GM06990 (cell line): Measurements from ENCODE around the gene PRPF18.

Source experiments
- DNase-seq: peaks from one replicate; pipeline ENCODE4 v3.0.0-alpha.2; 2011; ENCODE audit not compliant: insufficient read length; ENCODE audit errors: extremely low read depth
- H3K27me3 ChIP-seq: replicated peaks from 2 replicates; pipeline ENCODE4 v1.6.0; 2011; ENCODE audit warnings: low read length; ENCODE audit not compliant: control insufficient read depth, insufficient read depth
- H3K36me3 ChIP-seq: 2 replicates; pipeline ENCODE4 v1.5.1; 2011; ENCODE audit warnings: low read length; ENCODE audit not compliant: control insufficient read depth, insufficient read depth
- H3K4me3 ChIP-seq: replicated peaks from 2 replicates; pipeline ENCODE4 v1.5.1; 2011; ENCODE audit warnings: low read depth, mild to moderate bottlenecking, control low read depth, low read length
- TF ChIP-seq, protein P1 (sequence below): IDR thresholded peaks from 2 replicates; pipeline ENCODE4 v1.5.1; 2011; ENCODE audit warnings: low read length, control low read depth, mild to moderate bottlenecking, inconsistent platforms; ENCODE audit not compliant: insufficient read depth, poor library complexity, severe bottlenecking

Gene PRPF18

DNA sequence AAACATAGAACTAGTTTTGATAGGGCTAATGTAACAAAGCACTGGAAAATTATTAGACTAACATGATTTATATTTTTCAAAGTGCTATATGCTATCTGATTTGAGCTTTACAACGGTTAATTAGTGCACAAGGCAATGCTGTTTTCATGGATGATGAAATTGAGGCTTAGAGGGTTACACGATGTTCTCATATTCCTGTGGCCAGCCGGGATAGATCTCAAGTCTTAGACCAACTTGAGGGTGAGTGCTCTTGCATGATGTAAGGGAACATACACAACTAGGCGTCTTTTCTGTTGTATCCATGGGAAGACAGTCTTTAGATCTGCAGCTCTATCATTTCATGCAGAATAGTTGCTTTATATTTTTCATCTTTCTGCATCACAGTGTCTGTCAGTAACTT, 4.1 kb downstream of the PRPF18 start:
- no peaks in the 10 kb centered on the region for H3K27me3 ChIP-seq
- TF ChIP-seq, protein P1, sequence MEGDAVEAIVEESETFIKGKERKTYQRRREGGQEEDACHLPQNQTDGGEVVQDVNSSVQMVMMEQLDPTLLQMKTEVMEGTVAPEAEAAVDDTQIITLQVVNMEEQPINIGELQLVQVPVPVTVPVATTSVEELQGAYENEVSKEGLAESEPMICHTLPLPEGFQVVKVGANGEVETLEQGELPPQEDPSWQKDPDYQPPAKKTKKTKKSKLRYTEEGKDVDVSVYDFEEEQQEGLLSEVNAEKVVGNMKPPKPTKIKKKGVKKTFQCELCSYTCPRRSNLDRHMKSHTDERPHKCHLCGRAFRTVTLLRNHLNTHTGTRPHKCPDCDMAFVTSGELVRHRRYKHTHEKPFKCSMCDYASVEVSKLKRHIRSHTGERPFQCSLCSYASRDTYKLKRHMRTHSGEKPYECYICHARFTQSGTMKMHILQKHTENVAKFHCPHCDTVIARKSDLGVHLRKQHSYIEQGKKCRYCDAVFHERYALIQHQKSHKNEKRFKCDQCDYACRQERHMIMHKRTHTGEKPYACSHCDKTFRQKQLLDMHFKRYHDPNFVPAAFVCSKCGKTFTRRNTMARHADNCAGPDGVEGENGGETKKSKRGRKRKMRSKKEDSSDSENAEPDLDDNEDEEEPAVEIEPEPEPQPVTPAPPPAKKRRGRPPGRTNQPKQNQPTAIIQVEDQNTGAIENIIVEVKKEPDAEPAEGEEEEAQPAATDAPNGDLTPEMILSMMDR, result no peak
- DNase-seq, result no peak
- H3K36me3 ChIP-seq, result peaks cover 3% of the 10 kb centered on the region
- H3K4me3 ChIP-seq, result no peak overlapping the region

DNA sequence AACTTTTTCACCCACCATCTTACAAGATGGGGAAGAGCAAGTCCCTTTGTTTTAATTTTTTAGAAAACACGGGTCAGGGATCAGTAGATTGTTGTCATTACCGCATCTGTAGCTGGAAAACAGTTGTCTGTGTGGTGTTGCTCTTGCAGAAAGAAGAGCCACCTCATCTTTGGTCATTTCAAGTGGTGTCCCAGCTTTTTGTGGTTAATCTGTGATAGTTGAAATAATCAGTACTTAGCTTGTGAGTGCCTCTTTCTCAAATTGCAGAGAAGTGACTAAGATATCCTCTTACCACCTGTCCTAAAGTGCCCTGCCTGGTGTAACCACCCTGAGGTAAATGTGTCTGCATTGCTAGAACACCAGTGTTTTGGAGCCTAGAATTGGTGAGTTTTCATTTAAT, 5.5 kb downstream of the PRPF18 start:
- DNase-seq, result no peak
- H3K4me3 ChIP-seq, result no peak overlapping the region
- H3K36me3 ChIP-seq, result peaks cover 3% of the 10 kb centered on the region
- no peaks in the 10 kb centered on the region for H3K27me3 ChIP-seq
- TF ChIP-seq, protein P1, result no peak

GRCh38 chr10:13593535-13593934, 6.8 kb downstream of the PRPF18 start:
- peaks cover 3% of the 10 kb centered on the region for H3K36me3 ChIP-seq
- no peaks in the 10 kb centered on the region for H3K27me3 ChIP-seq
- no peak for DNase-seq
- TF ChIP-seq, protein P1, result no peak
- H3K4me3 ChIP-seq, result no peak overlapping the region

GRCh38 chr10:13594641-13595040, 7.9 kb downstream of the PRPF18 start:
- TF ChIP-seq, protein P1, result no peak
- Histone ChIP-seq H3K27me3 (no peaks in the 10 kb centered on the region), H3K36me3 (peaks cover 3% of the 10 kb centered on the region), H3K4me3 (no peak overlapping the region)
- DNase-seq, result no peak

- TF ChIP-seq, protein P1, result no peak
- no peaks in the 10 kb centered on the region for H3K27me3 ChIP-seq
- no peaks in the 10 kb centered on the region; the same call in 1 of the 2 replicates for H3K36me3 ChIP-seq
- no peak for DNase-seq
- H3K4me3 ChIP-seq, result no peak overlapping the region
Measured at GRCh38 chr10:13597909-13598308, 11.1 kb downstream of the PRPF18 start.

- peaks cover 2% of the 10 kb centered on the region for H3K36me3 ChIP-seq
- H3K4me3 ChIP-seq, result no peak overlapping the region
- no peak for DNase-seq
- no peaks in the 10 kb centered on the region for H3K27me3 ChIP-seq
- TF ChIP-seq, protein P1, result no peak
Measured at GRCh38 chr10:13604357-13605040, 17.7 kb downstream of the PRPF18 start.
